GM18873 (cell line): Measurements from ENCODE around the gene MBP.

Source experiments
- ATAC-seq: cut with Tn5 transposase; IDR thresholded peaks from one replicate; pipeline ENCODE4 v1.9.1; 2021; ENCODE audit warnings: mild to moderate bottlenecking, moderate library complexity, moderate number of reproducible peaks; ENCODE audit not compliant: unreplicated experiment, low FRiP score

Gene MBP

DNA sequence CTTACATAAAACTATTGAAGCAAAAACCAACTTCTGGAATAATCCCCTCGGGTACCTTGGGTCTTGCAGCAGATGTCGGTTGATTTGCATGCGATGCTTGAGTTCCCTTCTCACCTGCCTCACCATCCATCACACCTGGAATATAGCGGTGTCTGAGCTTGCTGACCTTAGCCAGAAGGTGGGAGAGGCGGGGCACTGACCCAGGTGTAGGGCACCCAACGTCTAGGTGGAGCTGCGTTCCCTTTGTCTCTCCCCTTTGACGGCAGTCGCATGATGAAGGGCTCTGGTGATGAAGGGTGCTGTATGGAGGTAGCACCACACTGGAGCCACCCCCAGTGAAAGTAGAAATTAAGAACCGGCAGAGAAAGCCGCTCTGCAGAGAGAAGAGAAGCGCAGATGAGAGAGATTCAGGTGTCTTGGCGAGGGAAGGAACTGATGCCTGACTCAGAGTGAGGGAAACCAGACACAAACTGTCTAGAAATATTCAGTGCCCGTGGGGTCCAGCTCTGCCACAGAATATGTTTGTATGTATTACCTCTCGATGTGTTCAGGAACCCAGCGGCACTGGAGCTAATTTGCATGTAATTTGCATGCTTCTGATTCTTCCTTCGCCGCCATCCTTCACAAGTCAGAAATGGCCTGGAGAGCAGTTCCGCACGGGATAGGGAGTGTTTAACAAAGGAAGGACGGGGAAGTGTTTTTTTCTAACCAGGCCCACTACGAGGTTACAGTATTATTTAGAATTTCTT lies 19.4 kb upstream of the MBP start:
- no peak for ATAC-seq

DNA sequence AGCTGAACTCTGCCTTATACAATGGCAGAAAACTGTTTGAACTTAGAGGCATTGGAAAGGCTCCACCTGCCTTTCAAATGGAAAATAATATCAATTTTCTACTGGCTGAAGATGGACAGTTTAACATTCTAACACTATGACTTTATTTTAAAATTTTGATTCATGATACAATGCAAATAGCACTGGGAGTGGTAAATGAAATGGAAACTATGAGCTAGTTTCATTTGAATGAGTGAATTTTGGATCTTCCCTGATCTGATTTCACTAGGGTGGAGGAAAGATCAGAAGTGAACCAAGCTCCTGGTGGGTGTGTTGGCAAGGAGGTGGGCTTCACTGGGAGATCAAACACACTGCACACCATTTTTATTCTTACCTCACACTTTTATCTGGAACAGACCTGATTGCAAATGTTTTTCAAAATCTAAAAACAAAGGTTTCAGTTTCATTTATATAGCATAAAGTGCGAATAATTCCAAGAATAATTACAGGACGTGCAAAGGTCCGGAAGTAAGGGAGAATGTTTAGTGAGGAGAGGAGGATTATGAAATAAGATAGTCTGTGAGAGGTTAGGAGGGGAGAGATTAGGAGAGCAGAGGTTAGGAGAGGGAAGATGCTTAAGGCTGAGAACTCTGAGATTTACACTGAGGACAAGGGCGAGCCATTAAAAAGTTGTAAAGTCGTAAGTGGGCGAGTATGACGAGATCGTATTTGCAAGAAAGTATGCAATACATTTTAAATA lies 18.6 kb upstream of the MBP start:
- no peak for ATAC-seq

DNA sequence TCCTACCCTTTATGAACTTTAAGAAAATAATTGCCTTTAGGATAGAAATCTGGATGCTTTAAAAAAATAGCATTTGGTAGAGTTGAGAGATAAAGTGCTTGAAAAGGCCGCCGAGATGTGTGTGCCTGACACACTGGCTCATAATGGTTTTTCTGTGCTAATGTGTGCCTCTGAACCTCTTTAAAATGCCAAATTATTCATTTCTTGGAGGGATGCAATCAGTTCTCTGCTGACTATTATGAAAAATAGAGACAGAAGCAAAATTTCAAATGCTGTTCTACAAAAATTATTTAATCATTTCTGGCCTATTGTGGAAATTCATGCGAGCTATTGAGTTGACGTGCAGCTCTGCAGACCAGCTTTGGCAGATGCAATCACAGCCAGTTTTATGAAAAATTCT lies 18.0 kb upstream of the MBP start:
- ATAC-seq: no peak

DNA sequence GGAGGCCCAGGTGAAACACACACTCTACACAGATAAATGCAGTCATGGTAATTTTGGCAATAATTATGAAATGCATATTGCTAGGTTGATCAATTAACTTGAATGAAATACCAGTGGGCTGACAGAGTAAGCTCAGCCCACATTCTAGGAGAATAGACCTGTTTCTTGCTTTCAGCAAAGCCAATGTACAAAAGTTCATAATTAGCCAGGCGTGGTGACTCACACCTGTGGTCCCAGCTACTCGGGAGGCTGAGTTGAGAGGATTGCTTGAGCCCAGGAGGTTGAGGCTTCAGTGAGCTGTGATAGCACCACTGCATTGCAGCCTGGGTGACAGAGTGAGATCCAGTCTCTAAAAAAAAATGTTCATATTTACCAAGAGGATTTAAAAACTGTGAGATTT lies 15.7 kb upstream of the MBP start:
- no peak for ATAC-seq

DNA sequence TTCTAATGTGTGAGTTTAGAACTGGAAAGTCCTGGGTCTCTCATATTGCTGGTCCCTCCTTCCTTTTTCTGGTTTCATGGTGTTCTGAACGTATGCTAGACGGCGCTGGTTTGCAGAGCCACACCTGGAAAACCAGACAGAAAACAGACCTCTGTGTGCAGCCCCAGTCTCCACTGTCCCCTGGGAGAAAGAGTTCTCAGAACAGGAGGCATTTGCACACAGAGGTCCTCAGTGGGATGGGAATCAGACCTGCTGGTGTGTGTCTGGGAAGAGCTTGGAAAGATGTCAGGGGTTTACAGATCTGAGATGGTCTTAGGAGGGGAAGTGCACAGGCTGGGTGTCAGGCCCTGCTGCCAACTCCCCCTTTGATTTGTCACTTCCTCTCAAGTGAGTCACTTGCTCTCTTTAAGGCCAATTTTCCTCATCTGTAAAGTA lies 14.9 kb upstream of the MBP start:
- ATAC-seq: no peak

DNA sequence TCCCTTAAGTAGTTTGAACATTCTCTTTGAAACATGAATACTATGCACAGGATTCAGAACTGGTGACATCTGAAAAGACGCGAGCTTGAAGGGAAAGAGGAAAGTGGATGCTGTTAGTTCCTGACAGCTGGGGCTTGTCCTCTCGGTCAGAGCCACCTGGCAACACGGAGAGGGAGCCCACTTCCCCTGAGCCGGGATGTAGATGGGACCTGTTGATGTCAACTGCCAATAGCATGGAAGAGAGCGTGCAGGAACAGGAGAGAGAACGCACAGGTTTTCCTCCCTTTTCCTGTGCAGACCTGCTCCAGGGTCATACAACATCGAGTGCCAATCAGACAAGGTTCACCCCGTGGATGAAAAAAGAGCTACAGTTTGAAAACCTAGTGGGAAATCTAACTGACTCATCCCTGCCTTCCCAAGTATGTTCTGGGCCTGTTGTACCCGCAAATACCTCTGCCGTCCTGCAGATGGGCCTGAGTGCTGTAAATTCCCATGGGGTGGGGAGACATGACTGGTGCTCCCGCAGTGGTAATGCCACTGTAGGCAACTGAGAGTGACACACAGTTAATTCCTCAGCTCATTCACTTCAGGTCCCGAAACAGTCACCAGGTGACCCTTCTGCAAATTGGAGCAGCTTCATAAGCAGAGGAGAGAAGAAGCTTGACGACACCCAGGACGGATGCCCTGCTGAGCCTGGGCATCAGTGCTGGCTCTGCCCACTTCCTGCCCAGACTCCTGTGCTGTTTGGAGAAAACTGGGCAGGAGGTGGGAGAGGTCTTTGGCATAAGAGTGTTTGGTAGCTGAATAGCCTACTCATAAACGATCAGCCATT lies 13.9 kb upstream of the MBP start:
- no peak for ATAC-seq

DNA sequence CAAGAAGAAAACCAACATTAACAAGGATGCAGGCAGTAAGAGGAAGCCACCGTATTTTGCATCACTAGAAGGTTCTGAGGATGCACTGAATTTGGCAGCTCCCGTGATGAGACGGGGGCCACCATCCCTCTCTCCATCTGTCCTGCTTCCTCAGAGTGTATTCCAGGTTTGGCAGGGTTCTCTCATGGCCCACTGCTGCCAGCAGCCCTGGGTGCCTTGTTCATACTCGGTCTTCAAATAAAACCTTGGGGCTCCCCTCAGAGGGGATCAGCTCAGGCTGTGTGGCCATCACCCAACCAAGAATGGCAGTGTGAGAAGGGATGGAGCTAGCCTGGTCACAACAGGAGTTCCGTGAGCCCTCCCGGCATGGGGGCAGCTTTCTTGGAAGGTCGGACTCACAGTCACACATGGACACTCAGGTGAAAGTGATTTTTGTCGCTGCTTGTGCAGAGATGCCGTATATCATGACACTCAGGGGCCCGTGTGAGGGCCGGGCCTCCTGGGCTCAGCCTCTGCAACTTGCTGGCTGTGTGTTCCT lies 12.8 kb upstream of the MBP start:
- no peak for ATAC-seq

DNA sequence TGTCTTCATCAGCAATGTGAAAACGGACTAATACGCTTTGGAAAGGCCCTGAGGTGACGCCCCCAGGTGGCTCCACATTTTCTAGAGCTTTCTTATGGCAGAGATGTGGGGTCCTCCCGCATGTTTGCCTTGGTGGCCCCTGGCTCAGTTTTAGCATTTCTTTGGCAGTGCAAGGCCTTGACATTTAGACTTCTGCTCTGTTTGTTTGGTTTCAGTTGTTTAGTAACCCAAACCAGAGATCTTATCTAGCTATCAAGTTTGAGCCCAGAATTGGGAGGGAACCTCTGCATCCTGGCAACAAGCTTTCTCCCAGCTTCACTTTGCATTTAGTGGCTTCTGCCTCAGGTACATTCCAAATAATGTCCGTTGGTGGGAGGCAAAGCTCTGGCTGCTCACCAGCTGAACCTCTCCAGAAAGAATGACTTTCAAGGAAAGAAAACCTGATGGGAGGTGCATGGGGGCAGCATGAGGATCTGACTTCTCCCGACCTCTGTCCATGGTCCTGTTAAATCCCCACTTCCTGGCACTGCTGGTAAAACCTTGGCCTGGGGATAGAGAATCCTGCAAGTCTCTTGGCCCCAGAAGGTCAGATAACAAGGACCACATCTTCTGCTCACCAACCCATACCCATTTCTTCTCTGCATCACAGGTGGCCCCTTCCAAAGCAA lies 12.0 kb upstream of the MBP start:
- ATAC-seq: no peak

DNA sequence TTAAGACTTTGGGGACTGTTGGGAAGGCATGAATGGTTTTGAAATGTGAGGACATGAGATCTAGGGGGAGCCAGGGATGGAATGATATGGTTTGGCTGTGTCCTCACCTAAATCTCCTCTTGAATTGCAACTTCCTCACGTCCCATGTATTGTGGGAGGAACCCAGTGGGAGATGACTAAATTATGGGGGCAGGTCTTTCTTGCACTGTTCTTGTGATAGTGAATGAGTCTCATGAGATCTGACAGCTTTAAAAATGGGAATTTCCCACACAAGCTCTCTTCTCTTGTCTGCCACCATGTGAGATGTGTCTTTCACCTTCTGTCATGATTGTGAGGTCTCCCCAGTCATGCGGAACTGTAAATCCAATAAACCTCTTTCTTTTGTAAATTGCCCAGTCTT lies 11.5 kb upstream of the MBP start:
- ATAC-seq: no peak

DNA sequence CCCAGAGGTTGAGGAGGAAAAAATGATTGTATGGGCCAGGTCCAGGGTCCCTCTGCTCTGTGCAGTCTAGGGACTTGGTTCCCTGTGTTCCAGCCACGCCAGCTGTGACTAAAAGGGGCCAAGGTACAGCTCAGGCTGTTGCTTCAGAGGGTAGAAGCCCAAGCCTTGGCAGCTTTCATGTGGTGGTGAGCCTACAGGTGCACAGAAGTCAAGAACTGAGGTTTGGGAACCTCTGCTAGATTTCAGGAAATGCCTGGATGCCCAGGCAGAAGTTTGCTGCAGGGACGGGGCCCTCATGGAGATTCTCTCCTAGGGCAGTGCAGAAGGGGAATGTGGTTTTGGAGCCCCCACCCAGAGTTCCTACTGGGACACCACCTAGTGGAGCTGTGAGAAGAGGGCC lies 10.6 kb upstream of the MBP start:
- no peak for ATAC-seq

DNA sequence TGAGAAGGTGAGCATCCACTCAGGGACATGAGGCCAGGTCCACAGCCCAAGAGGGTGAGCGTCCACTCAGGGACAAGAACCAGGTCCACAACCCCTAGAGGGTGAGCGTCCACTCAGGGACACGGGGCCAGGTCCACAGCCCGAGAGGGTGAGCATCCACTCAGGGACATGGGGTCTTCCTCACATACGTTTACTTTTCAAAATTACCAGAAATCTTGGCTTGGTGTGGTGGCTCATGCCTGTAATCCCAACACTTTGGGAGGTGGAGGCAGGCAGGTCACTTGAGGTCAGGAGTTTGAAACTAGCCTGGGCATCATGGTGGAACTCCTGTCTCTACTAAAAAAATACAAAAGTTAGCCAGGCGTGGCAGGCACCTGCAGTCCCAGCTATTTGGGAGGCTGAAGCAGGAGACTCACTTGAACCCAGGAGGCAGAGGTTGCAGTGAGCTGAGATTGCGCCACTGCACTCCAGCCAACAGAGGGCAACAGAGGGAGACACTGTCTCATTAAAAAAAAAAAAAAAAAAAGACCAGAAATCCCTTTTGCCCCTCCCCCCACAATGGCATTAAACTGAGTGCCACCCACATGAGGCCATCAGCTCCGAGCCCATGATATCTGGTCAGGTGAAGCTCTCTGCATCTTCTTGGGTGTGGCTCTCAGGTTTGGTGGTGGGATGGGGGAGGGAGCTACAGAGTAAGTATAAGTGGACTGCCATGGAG lies 9.0 kb upstream of the MBP start:
- no peak for ATAC-seq

DNA sequence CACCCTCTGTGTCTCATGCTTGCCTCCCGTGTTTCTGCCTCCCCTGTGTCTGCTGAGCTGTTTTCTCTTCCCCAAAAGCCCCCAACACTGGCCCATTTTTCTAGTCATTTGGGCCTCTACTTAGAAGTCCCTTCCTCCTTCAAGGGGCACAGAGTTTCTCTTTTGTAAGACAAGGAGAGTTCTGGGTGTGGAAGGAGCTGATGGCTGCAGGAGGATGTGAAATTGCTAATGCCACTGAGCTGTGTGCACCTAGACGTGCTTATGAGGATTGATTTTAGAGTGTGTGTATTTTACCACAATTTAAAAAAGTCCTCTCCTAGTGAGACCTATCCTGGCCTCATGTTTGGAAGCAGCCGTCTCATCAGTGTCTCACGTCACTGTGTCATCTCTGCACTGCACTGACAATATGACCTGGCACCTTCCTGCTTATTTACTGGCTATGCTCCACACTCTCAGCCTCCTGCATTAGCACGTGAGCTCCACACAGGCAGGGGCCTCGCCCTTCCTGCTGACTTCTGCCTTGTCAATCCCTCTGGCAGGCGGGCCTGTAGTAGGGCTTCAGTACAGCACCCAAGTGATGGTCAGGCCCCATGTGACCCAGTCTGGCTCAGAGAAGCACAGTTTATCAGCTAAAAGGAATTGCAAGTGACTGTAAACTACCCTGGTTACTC lies 8.0 kb upstream of the MBP start:
- ATAC-seq: no peak

DNA sequence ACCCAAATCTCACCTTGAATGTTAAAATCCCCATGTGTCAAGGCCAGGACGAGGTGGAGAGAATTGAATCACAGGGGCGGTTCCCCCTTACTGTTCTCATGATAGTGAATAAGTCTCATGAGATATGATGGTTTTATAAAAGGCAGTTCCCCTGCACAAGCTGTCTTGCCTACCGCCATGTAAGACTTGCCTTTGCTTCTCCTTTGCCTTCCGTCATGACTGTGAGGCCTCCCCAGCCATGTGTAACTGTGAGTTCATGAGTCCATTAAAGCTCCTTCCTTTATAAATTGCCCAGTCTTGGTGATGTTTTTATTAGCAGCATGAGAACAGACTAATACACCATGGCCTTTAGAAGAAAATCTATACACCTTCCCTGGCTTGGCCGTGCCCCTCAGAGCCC lies 7.4 kb upstream of the MBP start:
- ATAC-seq: no peak

DNA sequence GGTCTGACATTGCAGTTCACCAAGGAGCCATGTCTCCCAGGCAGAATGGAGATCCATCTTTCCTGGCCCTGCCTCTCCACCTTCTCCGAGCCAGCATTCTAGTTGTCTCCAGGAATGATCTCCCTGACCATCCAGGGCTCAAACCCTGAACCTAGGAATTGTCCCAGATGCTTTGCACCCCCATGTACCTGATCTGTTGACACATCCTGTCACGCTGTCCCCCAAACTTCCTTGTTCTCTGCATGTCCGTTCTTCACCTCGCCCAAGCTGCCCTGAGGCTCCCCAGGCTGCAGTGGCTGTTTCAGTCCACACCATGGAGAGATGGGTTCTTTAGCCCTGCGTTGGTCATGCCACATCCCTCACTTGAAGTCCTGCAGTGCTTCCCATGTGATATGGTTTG lies 7.0 kb upstream of the MBP start:
- ATAC-seq: no peak

DNA sequence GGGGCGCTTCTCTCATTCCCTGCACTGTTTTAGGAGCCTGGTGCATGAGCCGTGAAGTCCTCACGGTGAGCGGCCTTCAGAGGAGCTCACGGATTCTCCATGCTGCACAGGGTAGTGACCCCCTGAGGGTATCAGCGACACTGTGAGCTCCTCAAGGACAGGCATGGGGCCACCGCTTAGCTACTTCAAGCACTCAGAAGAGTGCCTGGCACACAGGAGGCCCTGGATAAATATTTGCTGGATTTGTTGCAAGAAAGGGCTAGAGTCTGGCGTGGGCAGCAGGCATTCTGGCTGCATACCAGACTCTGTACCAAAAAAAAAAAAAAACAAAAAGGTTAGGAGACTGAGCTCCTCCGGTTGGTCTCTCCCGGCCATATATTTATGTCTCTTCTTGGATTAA lies 5.7 kb upstream of the MBP start:
- ATAC-seq: no peak

DNA sequence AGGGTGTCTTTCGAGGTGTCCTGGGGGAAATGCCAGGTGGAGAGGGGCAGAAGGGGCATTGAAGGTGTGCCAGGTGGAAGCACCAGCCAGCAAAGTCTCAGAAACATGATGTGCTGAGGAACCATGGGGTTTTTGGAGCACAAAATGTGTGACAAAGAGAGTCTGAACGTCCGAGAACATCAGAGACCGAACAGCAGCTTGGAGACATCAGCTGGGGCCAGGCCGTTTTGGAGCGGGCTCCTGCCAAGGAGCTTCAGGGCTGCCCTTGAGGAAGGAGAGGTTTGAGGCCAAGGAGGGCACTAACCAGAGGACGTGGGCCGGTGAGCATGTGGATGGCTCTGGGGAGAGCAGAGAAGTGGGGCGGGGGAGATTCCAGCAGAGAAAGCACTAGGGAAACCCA lies 5.3 kb upstream of the MBP start:
- no peak for ATAC-seq

DNA sequence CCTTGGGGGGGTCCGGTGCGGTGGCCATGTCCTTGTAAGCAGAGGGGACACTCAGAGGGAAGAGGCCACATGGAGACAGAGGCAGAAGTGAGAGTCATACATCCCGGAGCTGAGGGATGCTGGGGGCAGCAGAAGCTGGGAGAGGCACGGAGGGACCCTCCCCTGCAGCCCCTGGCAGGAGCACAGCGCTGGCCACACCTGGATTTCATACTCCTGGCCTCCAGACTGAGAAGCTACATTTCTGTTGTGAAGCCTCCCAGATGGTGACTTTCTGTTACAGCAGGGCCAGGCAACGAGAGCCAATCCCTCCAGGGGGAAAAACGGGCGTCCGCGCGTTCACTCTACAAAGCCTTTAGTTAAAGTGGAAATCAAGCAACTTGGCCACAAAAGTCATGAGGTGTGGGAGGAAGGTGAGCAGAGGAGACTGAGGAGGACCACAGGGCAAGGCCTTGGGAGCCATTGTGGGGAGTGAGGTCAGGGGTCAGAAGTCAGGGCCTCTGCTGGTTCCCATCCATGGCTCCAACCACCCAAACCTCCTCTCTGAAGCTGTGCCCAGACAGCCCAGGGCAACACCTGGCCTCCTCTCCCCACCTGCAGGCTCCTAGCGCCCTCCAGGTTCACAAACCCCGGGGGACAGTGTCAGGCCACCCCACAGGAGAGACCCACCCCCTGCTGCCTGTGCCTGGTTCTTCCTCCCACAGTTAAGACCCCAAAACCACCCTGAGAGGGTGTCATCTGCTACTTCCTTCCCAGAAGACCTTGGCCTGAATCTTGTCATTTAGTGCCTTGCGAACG lies 4.5 kb upstream of the MBP start:
- no peak for ATAC-seq

DNA sequence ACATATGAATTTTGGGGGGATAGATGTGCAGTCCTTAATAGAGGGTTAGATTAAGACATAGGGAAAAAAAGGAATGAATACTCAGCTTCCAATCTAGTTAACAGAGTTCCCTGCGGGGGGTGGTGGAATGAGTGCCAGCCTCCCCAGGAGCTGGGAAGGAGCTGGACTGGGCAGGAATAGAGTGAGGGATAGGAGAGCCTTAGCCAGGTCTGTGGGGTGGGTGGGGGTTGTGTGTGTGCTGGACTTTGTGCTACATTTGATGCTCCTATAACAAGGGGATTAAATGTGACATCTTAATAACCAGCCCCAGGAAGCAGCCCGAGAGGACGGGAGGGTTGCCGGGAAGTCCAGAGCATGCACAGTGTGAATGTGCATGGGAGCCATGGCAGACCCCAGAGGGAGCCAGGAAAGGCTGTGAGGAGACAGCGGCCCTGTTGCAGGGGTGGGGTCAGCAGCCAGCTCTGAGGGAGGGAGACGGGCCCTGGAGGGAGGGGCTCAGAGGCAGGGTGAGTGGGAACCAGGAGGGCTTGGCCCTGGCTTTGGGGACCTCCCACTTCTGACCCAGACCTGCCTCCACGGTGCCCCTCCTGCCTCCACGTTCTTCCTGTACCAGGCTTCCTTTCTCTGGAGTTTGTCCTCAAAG lies 3.6 kb upstream of the MBP start:
- ATAC-seq: no peak
